GM21526 (cell line): ENCODE data around the gene RGS19.

ENCODE experiments used
- ATAC-seq: cut with Tn5 transposase; IDR thresholded peaks from one replicate; pipeline ENCODE4 v1.9.1; 2021; ENCODE audit warnings: moderate library complexity; ENCODE audit not compliant: unreplicated experiment, low FRiP score

RGS19 gene

DNA sequence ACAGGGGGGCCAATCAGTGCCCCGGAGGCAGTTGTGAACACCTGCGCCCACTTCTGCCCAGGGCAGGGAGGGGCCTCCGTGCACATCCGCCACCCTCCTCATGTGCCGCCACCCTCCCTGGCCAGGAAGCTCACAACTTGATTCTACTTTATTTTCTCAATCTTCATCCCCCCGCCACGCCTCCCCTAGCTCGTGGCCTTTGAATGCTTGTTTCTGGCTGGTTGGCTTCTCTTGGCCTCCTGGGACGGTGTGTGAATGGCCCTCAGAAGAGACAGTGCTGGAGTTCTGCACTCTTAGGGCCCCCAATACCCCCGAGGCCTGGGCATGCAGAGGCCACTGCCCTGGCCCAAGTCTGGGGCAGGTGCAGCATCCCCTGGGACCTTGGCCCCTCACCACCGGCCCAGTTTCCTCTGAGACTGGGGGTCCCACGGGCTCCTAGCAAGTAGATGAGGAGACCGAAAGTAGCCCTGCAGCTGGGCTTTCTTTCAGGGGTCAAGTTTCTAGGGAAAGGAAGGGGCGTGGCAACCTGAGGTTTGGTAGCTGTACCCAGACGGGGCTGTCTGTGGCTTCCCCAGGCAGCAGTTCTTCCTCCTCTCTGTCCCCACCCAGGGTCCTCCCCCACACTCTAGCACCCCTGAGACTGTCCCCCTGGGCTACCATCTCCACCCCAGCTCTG is 1.3 kb downstream of the RGS19 start:
- ATAC-seq, result no peak

DNA sequence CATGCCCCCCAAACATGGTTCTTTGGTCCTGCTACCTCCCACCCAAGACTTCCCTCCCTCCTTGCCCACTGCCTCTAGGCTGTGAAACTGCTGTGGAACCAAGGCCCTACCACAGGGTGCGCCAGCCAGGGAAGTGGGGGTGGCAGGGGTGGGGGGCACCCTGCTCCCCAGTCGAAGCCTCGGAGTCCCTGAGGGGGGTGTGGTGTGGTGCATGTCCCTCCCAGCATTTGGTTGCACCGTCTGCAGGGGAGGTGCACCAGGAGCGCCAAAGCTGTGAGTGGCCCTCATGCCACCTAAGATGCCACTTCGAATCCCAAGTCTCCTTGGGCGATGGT is 1.8 kb downstream of the RGS19 start:
- ATAC-seq, result no peak

DNA sequence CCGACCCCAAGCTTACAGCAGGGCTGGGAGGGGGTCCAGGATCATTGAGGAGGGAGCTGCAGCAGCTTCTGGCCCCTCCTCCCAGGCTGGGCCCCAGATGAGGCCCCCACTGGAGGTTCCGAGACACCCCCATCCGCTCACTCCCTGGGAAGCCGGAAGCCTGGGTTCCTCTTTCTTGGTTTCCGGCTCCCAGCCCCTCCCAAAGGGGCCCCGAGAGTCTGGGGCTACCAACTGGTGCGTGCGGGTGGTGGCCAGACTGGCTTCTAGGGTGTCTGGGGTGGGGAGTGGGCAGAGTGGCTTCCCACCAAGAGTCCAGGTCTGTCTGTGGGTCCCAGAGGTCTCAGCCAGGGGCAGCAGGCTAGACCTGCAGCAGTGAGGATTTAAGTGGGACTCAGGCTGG is 2.2 kb downstream of the RGS19 start:
- ATAC-seq, result no peak

- no peak for ATAC-seq
Observed at GRCh38 chr20:64076061-64076997, 3.0 kb downstream of the RGS19 start.

DNA sequence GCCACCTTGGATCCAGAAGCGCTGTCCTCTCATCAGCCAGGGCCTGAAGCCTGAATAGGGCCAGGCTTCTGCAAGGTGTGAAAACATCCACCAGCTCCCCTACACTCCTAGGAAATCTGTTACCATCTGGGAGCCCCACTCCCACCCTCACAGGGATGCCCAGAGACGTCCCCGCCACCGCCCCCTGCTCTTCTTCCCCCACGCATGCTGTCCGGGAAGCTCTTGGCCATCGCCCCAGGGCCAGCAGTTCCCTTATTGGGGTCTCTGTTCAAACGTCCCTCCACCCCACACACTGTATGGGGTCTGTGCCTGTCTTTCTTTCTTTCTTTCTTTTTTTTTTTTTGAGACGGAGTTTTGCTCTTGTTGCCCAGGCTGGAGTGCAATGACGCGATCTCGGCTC is 3.8 kb downstream of the RGS19 start:
- ATAC-seq, result no peak

DNA sequence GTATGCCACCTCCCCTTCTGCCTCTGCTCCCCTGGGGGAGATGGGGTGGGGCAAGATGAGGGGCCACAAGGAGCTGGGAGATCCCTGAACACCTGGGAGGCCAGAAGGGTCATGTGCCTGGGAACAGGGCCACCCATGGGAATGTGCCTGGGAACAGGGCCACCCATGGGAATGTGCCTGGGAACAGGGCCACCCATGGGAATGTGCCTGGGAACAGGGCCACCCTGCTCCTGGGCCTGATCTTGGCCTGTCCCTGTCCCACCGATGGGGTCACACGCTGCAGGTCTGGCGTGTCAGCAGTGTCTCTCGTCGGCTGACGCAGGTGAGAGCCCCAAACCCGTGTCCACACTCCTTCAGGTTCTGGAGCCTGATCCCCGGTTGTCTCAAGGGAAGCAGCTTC is 4.4 kb downstream of the RGS19 start:
- no peak for ATAC-seq

GRCh38 chr20:64074184-64074789 is 5.0 kb downstream of the RGS19 start:
- ATAC-seq, result no peak

GRCh38 chr20:64073476-64074183 is 5.7 kb downstream of the RGS19 start:
- no peak for ATAC-seq

- ATAC-seq, result no peak
Observed at GRCh38 chr20:64072498-64073063, 6.7 kb downstream of the RGS19 start.

GRCh38 chr20:64071341-64072332 is 7.7 kb downstream of the RGS19 start:
- no peak for ATAC-seq

DNA sequence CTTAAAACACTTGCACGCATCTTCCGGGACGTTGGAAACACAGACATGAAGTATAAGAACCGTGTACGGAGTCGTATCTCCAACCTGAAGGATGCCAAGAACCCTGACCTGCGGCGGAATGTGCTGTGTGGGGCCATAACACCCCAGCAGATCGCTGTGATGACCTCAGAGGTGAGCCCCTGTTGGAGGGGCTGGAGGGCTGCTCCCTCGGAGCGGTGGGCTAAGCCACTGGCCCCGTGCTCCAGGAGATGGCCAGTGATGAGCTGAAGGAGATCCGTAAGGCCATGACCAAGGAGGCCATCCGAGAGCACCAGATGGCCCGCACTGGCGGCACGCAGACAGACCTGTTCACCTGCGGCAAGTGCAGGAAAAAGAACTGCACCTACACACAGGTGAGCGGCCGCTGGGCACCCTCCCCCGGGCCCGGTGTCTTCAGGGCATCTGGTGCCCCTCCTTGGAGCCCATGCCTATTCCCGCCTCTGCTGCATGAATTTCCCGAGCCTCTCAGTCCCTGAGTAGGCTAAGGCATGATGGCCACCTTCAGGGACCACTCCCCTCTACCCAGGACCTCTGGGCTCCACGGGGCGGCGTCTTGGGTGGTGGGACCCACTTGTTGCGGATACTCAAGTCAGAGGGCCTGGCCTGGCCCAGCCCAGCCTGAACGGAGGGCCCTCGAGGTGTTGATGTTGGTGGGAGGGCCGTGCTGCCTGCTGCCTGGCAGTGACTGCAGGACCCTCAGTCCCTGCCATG is 8.9 kb downstream of the RGS19 start:
- ATAC-seq, result no peak

DNA sequence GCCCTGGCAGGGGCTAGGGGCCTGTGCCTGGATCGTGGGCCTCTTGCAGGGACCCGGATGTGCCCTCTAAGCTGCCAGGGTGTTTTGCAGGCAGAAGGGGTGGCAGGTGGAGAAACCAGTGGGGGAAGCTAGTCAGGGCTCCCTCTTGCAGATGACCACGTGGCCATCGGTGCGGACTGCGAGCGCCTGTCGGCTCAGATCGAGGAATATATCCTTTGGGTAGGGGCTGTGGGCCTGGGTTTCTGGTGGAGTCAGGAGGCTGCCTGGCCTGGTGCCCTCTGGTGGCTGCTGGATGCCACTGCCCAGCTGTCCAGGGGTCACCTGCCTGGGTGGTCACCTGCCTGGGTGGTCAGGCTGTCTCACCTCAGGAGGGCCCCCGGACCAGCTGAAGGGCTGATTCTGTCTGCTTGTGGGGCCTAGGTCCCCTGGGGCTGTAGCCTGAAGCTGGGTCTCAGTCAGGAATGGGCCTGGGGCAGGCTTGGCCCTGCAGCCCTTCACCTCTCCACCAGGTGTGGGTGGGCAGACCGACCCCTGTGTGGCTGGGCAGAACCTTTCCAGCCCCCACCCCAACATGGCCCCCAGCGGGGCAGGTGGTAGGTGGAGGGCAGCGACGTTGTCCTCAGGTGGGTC is 9.6 kb downstream of the RGS19 start:
- ATAC-seq, result no peak

DNA sequence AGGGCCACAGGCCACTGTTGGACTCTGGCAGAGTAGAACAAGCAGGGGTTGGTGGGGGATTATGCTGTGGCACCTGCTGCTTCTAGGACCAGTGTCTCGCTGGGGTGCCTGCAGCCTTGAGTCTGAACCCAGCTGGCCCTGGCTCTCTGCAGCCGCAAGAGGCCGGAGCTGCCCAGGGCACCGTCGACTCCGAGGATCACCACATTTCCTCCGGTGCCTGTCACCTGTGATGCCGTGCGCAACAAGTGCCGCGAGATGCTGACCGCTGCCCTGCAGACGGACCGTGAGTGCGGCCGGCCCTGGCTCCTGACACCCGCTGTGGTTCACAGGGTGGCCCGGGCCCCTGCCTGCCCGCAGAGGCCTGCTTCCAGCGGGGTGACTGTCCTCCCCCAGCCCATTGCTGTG is 10.1 kb downstream of the RGS19 start:
- no peak for ATAC-seq

GRCh38 chr20:64068386-64069208 is 10.7 kb downstream of the RGS19 start:
- ATAC-seq, result no peak

- ATAC-seq, result no peak
Observed at GRCh38 chr20:64067733-64068307, 11.5 kb downstream of the RGS19 start.

GRCh38 chr20:64067005-64067632 is 12.2 kb downstream of the RGS19 start:
- no peak for ATAC-seq

GRCh38 chr20:64065974-64066343 is 13.4 kb downstream of the RGS19 start:
- ATAC-seq, result no peak
